Measurements from ENCODE around the gene GPR137B. TPM values are rescaled to one million over a fixed set of nuclear protein-coding genes. Genes with fewer than 3 reads are reported as not detected.
"Not testable (repeated sequence)": the region's sequence is repeated elsewhere in the genome, so short reads cannot be mapped to it uniquely, and the experiment has no call there.

The GPR137B gene
- total RNA-seq, 1 experiment from 2014 or later: 1.6 TPM

GRCh38 chr1:236173174-236173767, 30.9 kb downstream of the GPR137B start:
- peak; percentile 53 for DNase-seq

GRCh38 chr1:236175642-236176336, 33.5 kb downstream of the GPR137B start:
- H3K4me3 ChIP-seq (ENCODE audit: insufficient read depth, low read depth, low read length): no peak overlapping the region

More at GRCh38 chr1:236173174-236173767, 30.9 kb downstream of the GPR137B start:
- H3K27me3 ChIP-seq (ENCODE audit: control insufficient read depth, insufficient read depth, low read length): no peaks in the 10 kb centered on the region
- no peak overlapping the region for H3K4me3 ChIP-seq (ENCODE audit: insufficient read depth, low read depth, low read length)
- no peaks in the 10 kb centered on the region for H3K36me3 ChIP-seq (replicated peaks; ENCODE audit: control insufficient read depth, insufficient read depth, low read length)

GRCh38 chr1:236176337-236177336, 34.3 kb downstream of the GPR137B start:
- DNase-seq: no peak
- no peak overlapping the region for H3K4me3 ChIP-seq (ENCODE audit: insufficient read depth, low read depth, low read length)
- no peaks in the 10 kb centered on the region for H3K27me3 ChIP-seq (ENCODE audit: control insufficient read depth, insufficient read depth, low read length)
- no peaks in the 10 kb centered on the region for H3K36me3 ChIP-seq (replicated peaks; ENCODE audit: control insufficient read depth, insufficient read depth, low read length)

More at GRCh38 chr1:236175642-236176336, 33.5 kb downstream of the GPR137B start:
- H3K27me3 ChIP-seq (ENCODE audit: control insufficient read depth, insufficient read depth, low read length): no peaks in the 10 kb centered on the region
- no peak for DNase-seq
- no peaks in the 10 kb centered on the region for H3K36me3 ChIP-seq (replicated peaks; ENCODE audit: control insufficient read depth, insufficient read depth, low read length)

- H3K27me3 ChIP-seq (ENCODE audit: control insufficient read depth, insufficient read depth, low read length): no peaks in the 10 kb centered on the region
- no peak for DNase-seq
- H3K4me3 ChIP-seq (ENCODE audit: insufficient read depth, low read depth, low read length): no peak overlapping the region
- no peaks in the 10 kb centered on the region for H3K36me3 ChIP-seq (replicated peaks; ENCODE audit: control insufficient read depth, insufficient read depth, low read length)
Measured at GRCh38 chr1:236179634-236180033, 37.3 kb downstream of the GPR137B start.

GRCh38 chr1:236181059-236181458, 38.7 kb downstream of the GPR137B start:
- H3K27me3 ChIP-seq (ENCODE audit: control insufficient read depth, insufficient read depth, low read length): no peaks in the 10 kb centered on the region
- H3K36me3 ChIP-seq (replicated peaks; ENCODE audit: control insufficient read depth, insufficient read depth, low read length): no peaks in the 10 kb centered on the region
- no peak for DNase-seq
- H3K4me3 ChIP-seq (ENCODE audit: insufficient read depth, low read depth, low read length): no peak overlapping the region

- Histone ChIP-seq H3K4me3 (ENCODE audit: insufficient read depth, low read depth, low read length) (no peak overlapping the region), H3K36me3 (replicated peaks; ENCODE audit: control insufficient read depth, insufficient read depth, low read length) (no peaks in the 10 kb centered on the region), H3K27me3 (ENCODE audit: control insufficient read depth, insufficient read depth, low read length) (no peaks in the 10 kb centered on the region)
- DNase-seq: no peak
Measured at GRCh38 chr1:236185687-236186086, 43.3 kb downstream of the GPR137B start.

- H3K4me3 ChIP-seq (ENCODE audit: insufficient read depth, low read depth, low read length); DNase-seq; H3K27me3 ChIP-seq (ENCODE audit: control insufficient read depth, insufficient read depth, low read length); H3K36me3 ChIP-seq (replicated peaks; ENCODE audit: control insufficient read depth, insufficient read depth, low read length): not testable (repeated sequence)
Measured at GRCh38 chr1:236186471-236186870, 44.1 kb downstream of the GPR137B start.

GRCh38 chr1:236188084-236188483, 45.7 kb downstream of the GPR137B start:
- H3K36me3 ChIP-seq (replicated peaks; ENCODE audit: control insufficient read depth, insufficient read depth, low read length); H3K27me3 ChIP-seq (ENCODE audit: control insufficient read depth, insufficient read depth, low read length); DNase-seq; H3K4me3 ChIP-seq (ENCODE audit: insufficient read depth, low read depth, low read length): not testable (repeated sequence)

- Histone ChIP-seq H3K4me3 (ENCODE audit: insufficient read depth, low read depth, low read length) (no peak overlapping the region), H3K36me3 (replicated peaks; ENCODE audit: control insufficient read depth, insufficient read depth, low read length) (no peaks in the 10 kb centered on the region), H3K27me3 (ENCODE audit: control insufficient read depth, insufficient read depth, low read length) (no peaks in the 10 kb centered on the region)
- DNase-seq: no peak
Measured at GRCh38 chr1:236193184-236193583, 50.8 kb downstream of the GPR137B start.

- Histone ChIP-seq H3K27me3 (ENCODE audit: control insufficient read depth, insufficient read depth, low read length) (no peaks in the 10 kb centered on the region), H3K4me3 (ENCODE audit: insufficient read depth, low read depth, low read length) (no peak overlapping the region), H3K36me3 (replicated peaks; ENCODE audit: control insufficient read depth, insufficient read depth, low read length) (no peaks in the 10 kb centered on the region)
- no peak for DNase-seq
Measured at GRCh38 chr1:236200925-236201324, 58.6 kb downstream of the GPR137B start.

- no peak for DNase-seq
- Histone ChIP-seq H3K4me3 (ENCODE audit: insufficient read depth, low read depth, low read length) (no peak overlapping the region), H3K27me3 (ENCODE audit: control insufficient read depth, insufficient read depth, low read length) (no peaks in the 10 kb centered on the region), H3K36me3 (replicated peaks; ENCODE audit: control insufficient read depth, insufficient read depth, low read length) (no peaks in the 10 kb centered on the region)
Measured at GRCh38 chr1:236201786-236202185, 59.4 kb downstream of the GPR137B start.

GRCh38 chr1:236204039-236204438, 61.7 kb downstream of the GPR137B start:
- no peak overlapping the region for H3K4me3 ChIP-seq (ENCODE audit: insufficient read depth, low read depth, low read length)
- no peak for DNase-seq
- H3K27me3 ChIP-seq (ENCODE audit: control insufficient read depth, insufficient read depth, low read length): no peaks in the 10 kb centered on the region
- no peaks in the 10 kb centered on the region for H3K36me3 ChIP-seq (replicated peaks; ENCODE audit: control insufficient read depth, insufficient read depth, low read length)

GRCh38 chr1:236204656-236205055, 62.3 kb downstream of the GPR137B start:
- H3K4me3 ChIP-seq (ENCODE audit: insufficient read depth, low read depth, low read length): no peak overlapping the region
- DNase-seq: no peak
- H3K36me3 ChIP-seq (replicated peaks; ENCODE audit: control insufficient read depth, insufficient read depth, low read length): no peaks in the 10 kb centered on the region
- no peaks in the 10 kb centered on the region for H3K27me3 ChIP-seq (ENCODE audit: control insufficient read depth, insufficient read depth, low read length)

GRCh38 chr1:236206548-236206947, 64.2 kb downstream of the GPR137B start:
- no peak overlapping the region for H3K4me3 ChIP-seq (ENCODE audit: insufficient read depth, low read depth, low read length)
- H3K36me3 ChIP-seq (replicated peaks; ENCODE audit: control insufficient read depth, insufficient read depth, low read length): no peaks in the 10 kb centered on the region
- H3K27me3 ChIP-seq (ENCODE audit: control insufficient read depth, insufficient read depth, low read length): no peaks in the 10 kb centered on the region
- peak; percentile 35 for DNase-seq
